ENCODE data around the gene GNS. TPM values are rescaled to one million over a fixed set of nuclear protein-coding genes. Genes with fewer than 3 reads are reported as not detected.

The GNS gene
- polyA plus RNA-seq, 1 donor from 2014 or later, result 39.0 TPM

GRCh38 chr12:64729909-64730587 lies 29.2 kb downstream of the GNS start:
- no peaks in the 10 kb centered on the region for H4K20me1 ChIP-seq (ENCODE audit: insufficient read depth)
- no peaks in the 10 kb centered on the region for H3K9me3 ChIP-seq (ENCODE audit: low read length)
- TF ChIP-seq CTCF (IDR thresholded peaks at IDR 0.05; ENCODE audit: poor library complexity, severe bottlenecking) (no peak), MXI1 (conservative IDR thresholded peaks at IDR 0.05; ENCODE audit: poor library complexity, severe bottlenecking) (no peak), EP300 (conservative IDR thresholded peaks at IDR 0.05; ENCODE audit: poor library complexity, severe bottlenecking) (no peak), POLR2AphosphoS5 (IDR thresholded peaks at IDR 0.05) (no peak), EZH2 (IDR thresholded peaks at IDR 0.05; ENCODE audit: borderline replicate concordance, insufficient read depth, low read length, poor library complexity, severe bottlenecking) (no peak), RAD21 (conservative IDR thresholded peaks at IDR 0.05) (no peak), REST (IDR thresholded peaks at IDR 0.05; ENCODE audit: borderline replicate concordance) (no peak)
- H3K27ac ChIP-seq (ENCODE audit: low read length), result no peak overlapping the region
- no peak overlapping the region for H3K9ac ChIP-seq (ENCODE audit: low read length)
- no peaks in the 10 kb centered on the region for H3K27me3 ChIP-seq (ENCODE audit: insufficient read depth, low read depth, low read length)
- no peak overlapping the region for H3K4me3 ChIP-seq (ENCODE audit: low read length)
- no peak overlapping the region for H2AFZ ChIP-seq (ENCODE audit: low read depth, low read length)
- H3K9me2 ChIP-seq (ENCODE audit: insufficient read depth, low read length), result no peaks in the 10 kb centered on the region
- no peaks in the 10 kb centered on the region for H3K79me2 ChIP-seq (replicated peaks; ENCODE audit: insufficient read depth, low read length)
- no peak overlapping the region for H3K4me2 ChIP-seq (ENCODE audit: low read length)
- peaks cover 6% of the 10 kb centered on the region for H3K36me3 ChIP-seq (ENCODE audit: insufficient read depth, low read length)
- H3F3A ChIP-seq (ENCODE audit: insufficient read depth, low read length, poor library complexity, severe bottlenecking), result no peaks in the 10 kb centered on the region

- TF ChIP-seq EP300 (conservative IDR thresholded peaks at IDR 0.05; ENCODE audit: poor library complexity, severe bottlenecking) (no peak), RAD21 (conservative IDR thresholded peaks at IDR 0.05) (no peak)
- no peaks in the 10 kb centered on the region for H4K20me1 ChIP-seq (ENCODE audit: insufficient read depth)
- no peaks in the 10 kb centered on the region for H3K9me3 ChIP-seq (ENCODE audit: low read length)
- no peak overlapping the region for H2AFZ ChIP-seq (ENCODE audit: low read depth, low read length)
- no peak overlapping the region for H3K9ac ChIP-seq (ENCODE audit: low read length)
- H3K79me2 ChIP-seq (replicated peaks; ENCODE audit: insufficient read depth, low read length), result no peaks in the 10 kb centered on the region
- H3K4me2 ChIP-seq (ENCODE audit: low read length), result no peak overlapping the region
- no peaks in the 10 kb centered on the region for H3K9me2 ChIP-seq (ENCODE audit: insufficient read depth, low read length)
- no peaks in the 10 kb centered on the region for H3K27me3 ChIP-seq (ENCODE audit: insufficient read depth, low read depth, low read length)
- no peaks in the 10 kb centered on the region for H3F3A ChIP-seq (ENCODE audit: insufficient read depth, low read length, poor library complexity, severe bottlenecking)
- no peak overlapping the region for H3K4me3 ChIP-seq (ENCODE audit: low read length)
- H3K27ac ChIP-seq (ENCODE audit: low read length), result no peak overlapping the region
- peaks cover 15% of the 10 kb centered on the region for H3K36me3 ChIP-seq (ENCODE audit: insufficient read depth, low read length)
Measured at GRCh38 chr12:64724201-64724745, 34.9 kb downstream of the GNS start.

GRCh38 chr12:64723630-64724029 lies 35.6 kb downstream of the GNS start:
- Histone ChIP-seq H3K4me2 (ENCODE audit: low read length) (no peak overlapping the region), H3K27me3 (ENCODE audit: insufficient read depth, low read depth, low read length) (no peaks in the 10 kb centered on the region), H3K36me3 (ENCODE audit: insufficient read depth, low read length) (peaks cover 15% of the 10 kb centered on the region), H3K9me3 (ENCODE audit: low read length) (no peaks in the 10 kb centered on the region), H4K20me1 (ENCODE audit: insufficient read depth) (no peaks in the 10 kb centered on the region), H2AFZ (ENCODE audit: low read depth, low read length) (no peak overlapping the region), H3F3A (ENCODE audit: insufficient read depth, low read length, poor library complexity, severe bottlenecking) (no peaks in the 10 kb centered on the region), H3K27ac (ENCODE audit: low read length) (no peak overlapping the region), H3K79me2 (replicated peaks; ENCODE audit: insufficient read depth, low read length) (no peaks in the 10 kb centered on the region), H3K4me3 (ENCODE audit: low read length) (no peak overlapping the region), H3K9ac (ENCODE audit: low read length) (no peak overlapping the region), H3K9me2 (ENCODE audit: insufficient read depth, low read length) (no peaks in the 10 kb centered on the region)
- TF ChIP-seq CTCF (IDR thresholded peaks at IDR 0.05; ENCODE audit: poor library complexity, severe bottlenecking) (no peak), SMC3 (conservative IDR thresholded peaks at IDR 0.05; ENCODE audit: poor library complexity) (no peak), EZH2 (IDR thresholded peaks at IDR 0.05; ENCODE audit: borderline replicate concordance, insufficient read depth, low read length, poor library complexity, severe bottlenecking) (no peak)
